Measurements from ENCODE around the gene TAF6L. TPM values are rescaled to one million over a fixed set of nuclear protein-coding genes. Genes with fewer than 3 reads are reported as not detected.
A peak's percentile ranks its signal among the peaks of the same experiment; 100 is the strongest.

The TAF6L gene
- total and polyA plus RNA-seq, 9 of the 15 experiments (the other 6 are each of a cell fraction or from before 2014, with no cell fraction given) = 0.04 to 45.5 (median 20.8) TPM

DNA sequence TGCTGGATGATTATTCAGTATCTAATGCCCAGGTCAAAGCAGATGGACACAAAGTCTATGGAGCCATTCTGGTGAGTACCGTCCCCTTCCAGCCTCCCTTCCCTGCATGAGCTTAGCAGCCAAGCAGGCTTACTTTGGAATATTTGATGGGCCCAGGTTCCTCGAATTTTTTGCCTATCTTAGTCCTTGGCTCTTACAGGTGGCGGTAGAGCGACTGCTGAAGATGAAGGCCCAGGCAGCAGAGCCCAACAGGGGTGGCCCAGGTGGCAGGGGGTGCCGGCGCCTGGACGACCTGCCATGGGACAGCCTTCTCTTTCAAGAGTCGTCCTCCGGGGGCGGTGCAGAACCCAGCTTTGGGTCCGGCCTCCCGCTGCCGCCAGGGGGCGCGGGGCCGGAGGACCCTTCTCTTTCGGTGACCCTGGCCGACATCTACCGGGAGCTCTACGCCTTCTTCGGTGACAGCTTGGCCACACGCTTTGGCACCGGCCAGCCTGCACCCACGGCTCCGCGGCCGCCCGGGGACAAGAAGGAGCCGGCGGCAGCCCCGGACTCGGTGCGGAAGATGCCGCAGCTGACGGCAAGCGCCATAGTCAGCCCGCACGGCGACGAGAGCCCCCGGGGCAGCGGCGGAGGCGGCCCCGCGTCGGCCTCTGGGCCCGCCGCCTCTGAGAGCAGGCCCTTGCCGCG, 15.3 kb downstream of the TAF6L start (continued):
- TF ChIP-seq, protein P1, sequence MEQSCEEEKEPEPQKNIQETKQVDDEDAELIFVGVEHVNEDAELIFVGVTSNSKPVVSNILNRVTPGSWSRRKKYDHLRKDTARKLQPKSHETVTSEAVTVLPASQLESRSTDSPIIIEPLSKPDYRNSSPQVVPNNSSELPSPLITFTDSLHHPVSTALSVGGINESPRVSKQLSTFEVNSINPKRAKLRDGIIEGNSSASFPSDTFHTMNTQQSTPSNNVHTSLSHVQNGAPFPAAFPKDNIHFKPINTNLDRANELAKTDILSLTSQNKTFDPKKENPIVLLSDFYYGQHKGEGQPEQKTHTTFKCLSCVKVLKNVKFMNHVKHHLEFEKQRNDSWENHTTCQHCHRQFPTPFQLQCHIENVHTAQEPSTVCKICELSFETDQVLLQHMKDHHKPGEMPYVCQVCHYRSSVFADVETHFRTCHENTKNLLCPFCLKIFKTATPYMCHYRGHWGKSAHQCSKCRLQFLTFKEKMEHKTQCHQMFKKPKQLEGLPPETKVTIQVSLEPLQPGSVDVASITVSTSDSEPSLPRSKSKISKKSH (CRISPR knock-in tag; IDR thresholded peaks at IDR 0.05) = no peak
- TF ChIP-seq CHD2 (IDR thresholded peaks at IDR 0.05; ENCODE audit: low read depth, low read length) = no peak
- no peak for TF ChIP-seq JUN (IDR thresholded peaks at IDR 0.05; ENCODE audit: borderline replicate concordance, low read depth, low read length)
- no peak for TF ChIP-seq JUN (CRISPR knock-in tag; IDR thresholded peaks at IDR 0.05; ENCODE audit: borderline replicate concordance)
- TF ChIP-seq, protein P2, sequence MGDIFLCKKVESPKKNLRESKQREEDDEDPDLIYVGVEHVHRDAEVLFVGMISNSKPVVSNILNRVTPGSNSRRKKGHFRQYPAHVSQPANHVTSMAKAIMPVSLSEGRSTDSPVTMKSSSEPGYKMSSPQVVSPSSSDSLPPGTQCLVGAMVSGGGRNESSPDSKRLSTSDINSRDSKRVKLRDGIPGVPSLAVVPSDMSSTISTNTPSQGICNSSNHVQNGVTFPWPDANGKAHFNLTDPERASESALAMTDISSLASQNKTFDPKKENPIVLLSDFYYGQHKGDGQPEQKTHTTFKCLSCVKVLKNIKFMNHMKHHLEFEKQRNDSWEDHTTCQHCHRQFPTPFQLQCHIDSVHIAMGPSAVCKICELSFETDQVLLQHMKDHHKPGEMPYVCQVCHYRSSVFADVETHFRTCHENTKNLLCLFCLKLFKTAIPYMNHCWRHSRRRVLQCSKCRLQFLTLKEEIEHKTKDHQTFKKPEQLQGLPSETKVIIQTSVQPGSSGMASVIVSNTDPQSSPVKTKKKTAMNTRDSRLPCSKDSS (IDR thresholded peaks at IDR 0.05; ENCODE audit: low read depth, partially characterized antibody) = no peak
- TF ChIP-seq, protein P3, sequence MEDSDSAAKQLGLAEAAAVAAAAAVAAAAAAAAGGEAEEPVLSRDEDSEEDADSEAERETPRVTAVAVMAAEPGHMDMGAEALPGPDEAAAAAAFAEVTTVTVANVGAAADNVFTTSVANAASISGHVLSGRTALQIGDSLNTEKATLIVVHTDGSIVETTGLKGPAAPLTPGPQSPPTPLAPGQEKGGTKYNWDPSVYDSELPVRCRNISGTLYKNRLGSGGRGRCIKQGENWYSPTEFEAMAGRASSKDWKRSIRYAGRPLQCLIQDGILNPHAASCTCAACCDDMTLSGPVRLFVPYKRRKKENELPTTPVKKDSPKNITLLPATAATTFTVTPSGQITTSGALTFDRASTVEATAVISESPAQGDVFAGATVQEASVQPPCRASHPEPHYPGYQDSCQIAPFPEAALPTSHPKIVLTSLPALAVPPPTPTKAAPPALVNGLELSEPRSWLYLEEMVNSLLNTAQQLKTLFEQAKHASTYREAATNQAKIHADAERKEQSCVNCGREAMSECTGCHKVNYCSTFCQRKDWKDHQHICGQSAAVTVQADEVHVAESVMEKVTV (CRISPR knock-in tag; IDR thresholded peaks at IDR 0.05) = peak; percentile 57; the same call in 1 of the 2 replicates
- TF ChIP-seq SIX5 (IDR thresholded peaks at IDR 0.05; ENCODE audit: borderline replicate concordance in 1 of 2, insufficient read depth in 1 of 2, low read depth in 1 of 2, low read length in 2 of 2) = no peak
- TF ChIP-seq ZZZ3 (IDR thresholded peaks at IDR 0.05) = no peak
- TF ChIP-seq PHB (CRISPR knock-in tag; IDR thresholded peaks at IDR 0.05) = peak; percentile 57; the same call in 1 of the 2 replicates
- no peak for TF ChIP-seq PHB2 (IDR thresholded peaks at IDR 0.05; ENCODE audit: low read depth)
- no peak for TF ChIP-seq TFAM (CRISPR knock-in tag; conservative IDR thresholded peaks at IDR 0.05)
- TF ChIP-seq TOE1 (IDR thresholded peaks at IDR 0.05; ENCODE audit: borderline replicate concordance) = no peak
- TF ChIP-seq TOE1 (CRISPR knock-in tag; IDR thresholded peaks at IDR 0.05; ENCODE audit: borderline replicate concordance, low read depth) = no peak
- TF ChIP-seq ZNF699 (CRISPR knock-in tag; IDR thresholded peaks at IDR 0.05; ENCODE audit: insufficient replicate concordance) = no peak
- no peak for TF ChIP-seq ZNF444 (CRISPR knock-in tag; IDR thresholded peaks at IDR 0.05)
- no peak for TF ChIP-seq NCOA2 (IDR thresholded peaks at IDR 0.05; ENCODE audit: partially characterized antibody in 2 of 2)
- no peak for TF ChIP-seq SMARCA4 (IDR thresholded peaks at IDR 0.05)
- no peak for TF ChIP-seq NR4A1 (CRISPR knock-in tag; IDR thresholded peaks at IDR 0.05)
- TF ChIP-seq NR4A1 (tag; IDR thresholded peaks at IDR 0.05) = no peak; the same call in 1 of the 2 replicates
- TF ChIP-seq BRF1 (IDR thresholded peaks at IDR 0.05; ENCODE audit: borderline replicate concordance, extremely low read depth, insufficient read length) = no peak
- no peak for TF ChIP-seq ILF3 (IDR thresholded peaks at IDR 0.05; ENCODE audit: borderline replicate concordance)
- TF ChIP-seq YY1 (IDR thresholded peaks at IDR 0.05; ENCODE audit: borderline replicate concordance in 1 of 3, control insufficient read depth in 1 of 3, extremely low read depth in 1 of 3, insufficient read depth in 3 of 3, insufficient read length in 1 of 3, insufficient replicate concordance in 2 of 3, low read depth in 1 of 3, low read length in 2 of 3) = peak in 2 of 3 experiments; percentile 65 to 78
- no peak for TF ChIP-seq TCF7 (IDR thresholded peaks at IDR 0.05; ENCODE audit: borderline replicate concordance)
- TF ChIP-seq ZNF717 (CRISPR knock-in tag; IDR thresholded peaks at IDR 0.05) = no peak
